EL (cell line): ENCODE results near the gene PRDM16.
A peak's percentile ranks its signal among the peaks of the same experiment; 100 is the strongest.

Experiments used
- DNase-seq: peaks from one replicate; pipeline ENCODE4 v3.0.0-alpha.2; 2016

PRDM16 gene

DNA sequence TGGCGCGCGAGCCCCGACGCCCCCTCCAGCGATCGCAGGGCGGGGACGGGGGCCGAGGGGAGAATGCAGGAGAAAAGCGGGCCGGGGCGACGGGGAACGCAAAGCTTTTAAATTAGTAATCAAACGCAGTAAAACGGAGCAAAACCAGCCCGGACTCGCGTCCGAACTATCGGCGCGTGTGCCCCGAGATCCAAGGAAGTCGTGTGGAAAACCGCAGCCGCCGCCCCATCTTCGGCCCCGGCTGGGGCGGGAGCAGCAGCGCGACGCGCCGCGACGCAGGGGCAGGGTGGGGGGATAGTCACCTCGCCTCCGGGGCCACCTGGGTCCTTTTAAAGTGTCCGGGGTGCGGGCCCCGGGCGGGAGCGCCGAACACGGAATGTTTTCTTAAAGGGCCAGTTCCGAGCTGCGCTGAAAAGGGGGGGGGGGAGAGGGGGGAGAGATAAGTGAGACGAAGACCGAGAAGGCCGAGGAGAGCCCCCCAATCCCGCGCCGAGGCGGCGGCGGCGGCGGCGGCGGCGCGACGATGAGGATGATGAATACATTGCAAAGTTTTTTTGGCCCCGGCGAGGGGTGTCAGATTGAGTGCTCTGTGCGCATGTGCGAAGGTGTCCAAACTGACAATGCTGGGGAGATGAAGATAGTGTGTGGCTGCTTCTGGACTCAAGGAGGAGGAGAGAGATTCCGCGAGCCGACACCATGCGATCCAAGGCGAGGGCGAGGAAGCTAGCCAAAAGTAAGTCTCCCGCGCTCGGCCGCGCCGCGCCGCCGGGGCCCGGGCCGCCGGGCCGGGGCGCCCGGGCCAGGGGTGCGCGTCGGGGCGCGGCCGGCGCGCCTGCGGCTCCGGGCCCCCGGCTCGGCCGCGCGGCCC, at the start of gene PRDM16:
Gene PRDM16, plus strand, starts transcription at position 640 of the 868 bp plus-strand sequence. Its CDS starts 57 bp downstream, at position 697.
- DNase-seq, result peak; percentile 38

- DNase-seq, result no peak
Observed at GRCh38 chr1:3019516-3020051, 49.4 kb upstream of the PRDM16 start.

GRCh38 chr1:3020263-3020909, 48.6 kb upstream of the PRDM16 start:
- DNase-seq, result no peak

DNA sequence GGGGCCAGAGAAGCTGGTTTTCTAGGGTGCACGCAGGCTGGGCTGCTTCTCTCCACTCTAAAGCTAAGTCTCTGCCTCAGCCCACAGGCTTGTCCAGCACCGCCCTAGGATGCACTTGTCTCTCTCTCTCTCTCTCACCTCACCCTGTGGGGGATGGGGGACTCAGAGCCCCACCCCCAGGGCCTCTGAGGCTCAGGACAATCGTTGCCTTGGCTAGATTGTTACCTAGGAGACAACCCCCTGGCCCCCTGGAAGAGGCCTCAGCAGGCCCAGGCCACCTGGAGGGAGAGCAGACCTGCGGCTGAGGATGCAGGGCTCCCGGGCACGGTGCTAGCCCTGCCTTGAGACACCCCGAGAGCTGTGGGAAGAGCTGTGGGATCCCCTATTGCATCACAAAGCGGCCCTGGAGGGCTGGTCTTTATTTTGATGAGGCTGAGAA, 47.8 kb upstream of the PRDM16 start, which contains the start of gene ACTRT2:
Gene ACTRT2, plus strand, starts transcription at position 235 of the 439 bp plus-strand sequence. CDS start 220 bp downstream, outside the sequence.
- no peak for DNase-seq

DNA sequence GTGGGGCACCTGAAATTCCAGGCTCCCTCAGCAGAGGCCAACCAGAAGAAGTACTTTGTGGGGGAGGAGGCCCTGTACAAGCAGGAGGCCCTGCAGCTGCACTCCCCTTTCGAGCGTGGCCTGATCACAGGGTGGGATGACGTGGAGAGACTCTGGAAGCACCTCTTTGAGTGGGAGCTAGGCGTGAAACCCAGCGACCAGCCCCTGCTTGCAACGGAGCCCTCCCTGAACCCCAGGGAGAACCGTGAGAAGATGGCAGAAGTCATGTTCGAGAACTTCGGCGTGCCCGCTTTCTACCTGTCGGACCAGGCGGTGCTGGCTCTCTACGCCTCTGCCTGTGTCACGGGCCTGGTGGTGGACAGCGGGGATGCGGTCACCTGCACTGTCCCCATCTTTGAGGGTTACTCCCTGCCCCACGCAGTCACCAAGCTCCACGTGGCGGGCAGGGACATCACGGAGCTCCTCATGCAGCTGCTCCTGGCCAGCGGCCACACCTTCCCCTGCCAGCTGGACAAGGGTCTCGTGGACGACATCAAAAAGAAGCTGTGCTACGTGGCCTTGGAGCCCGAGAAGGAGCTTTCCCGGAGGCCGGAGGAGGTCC, 47.1 kb upstream of the PRDM16 start:
- DNase-seq, result no peak

GRCh38 chr1:3022511-3022973, 46.5 kb upstream of the PRDM16 start:
- no peak for DNase-seq

- no peak for DNase-seq
Observed at GRCh38 chr1:3022976-3023375, 46.0 kb upstream of the PRDM16 start.

GRCh38 chr1:3024019-3024418, 45.0 kb upstream of the PRDM16 start:
- no peak for DNase-seq

DNA sequence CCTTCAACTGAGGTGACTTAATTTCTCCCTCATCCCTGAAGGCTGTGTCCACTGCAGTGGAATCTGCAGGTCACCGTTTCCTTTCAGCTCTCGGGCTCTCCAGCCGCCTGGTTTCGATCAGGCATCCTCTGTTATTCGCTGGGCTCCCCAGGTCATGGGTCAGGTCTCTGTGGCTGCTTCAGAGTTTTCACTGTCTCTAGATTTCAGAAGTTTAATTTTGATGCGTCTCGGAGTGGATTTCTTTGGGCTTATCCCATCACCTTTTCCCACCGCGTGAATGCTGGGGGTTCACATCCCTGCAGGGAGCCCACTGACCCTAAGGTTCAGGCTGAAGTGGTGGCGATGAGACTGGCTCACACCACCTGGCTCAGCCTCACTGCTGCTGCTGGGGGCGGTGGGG, 44.4 kb upstream of the PRDM16 start:
- no peak for DNase-seq

- no peak for DNase-seq
Observed at GRCh38 chr1:3026124-3026523, 42.9 kb upstream of the PRDM16 start.

DNA sequence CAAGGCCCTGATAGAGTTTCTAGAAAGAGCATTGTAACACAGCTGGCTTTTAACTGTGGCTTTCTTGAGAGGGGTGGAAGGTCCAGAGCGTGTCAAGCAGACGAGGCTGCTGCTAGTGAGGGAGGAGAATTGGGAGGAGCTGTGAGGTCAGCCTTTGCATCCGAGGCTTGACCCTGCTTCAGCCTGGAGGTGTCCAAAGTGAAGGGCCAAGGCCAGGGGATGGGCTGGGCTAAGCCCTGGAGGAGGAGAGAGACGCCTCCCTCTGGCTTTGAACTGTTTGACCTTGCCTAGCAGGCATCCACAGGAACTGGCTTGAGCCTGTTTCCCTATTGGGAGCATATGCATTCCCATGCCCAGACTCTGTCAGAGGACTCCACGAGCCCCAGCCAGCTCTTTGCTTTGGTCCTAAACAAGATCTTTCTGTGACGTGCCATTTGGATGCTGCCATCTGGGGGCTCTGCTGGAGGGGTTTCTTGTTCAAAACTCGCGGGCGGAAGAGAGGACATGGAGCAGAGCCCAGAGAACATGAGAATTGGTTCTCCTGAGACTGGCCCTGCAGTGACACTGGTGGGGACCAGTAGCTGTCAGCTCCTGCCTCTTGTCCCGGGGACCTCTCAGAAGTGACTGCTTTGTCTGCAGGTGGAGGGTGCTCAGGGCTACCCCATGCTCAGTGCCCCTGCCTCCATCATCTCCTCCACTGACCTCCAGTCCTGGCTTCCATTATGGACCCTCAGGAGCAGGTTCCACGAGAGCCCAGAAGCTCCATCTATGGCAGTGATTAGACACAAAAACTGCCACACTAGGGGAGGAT, 42.2 kb upstream of the PRDM16 start:
- no peak for DNase-seq

DNA sequence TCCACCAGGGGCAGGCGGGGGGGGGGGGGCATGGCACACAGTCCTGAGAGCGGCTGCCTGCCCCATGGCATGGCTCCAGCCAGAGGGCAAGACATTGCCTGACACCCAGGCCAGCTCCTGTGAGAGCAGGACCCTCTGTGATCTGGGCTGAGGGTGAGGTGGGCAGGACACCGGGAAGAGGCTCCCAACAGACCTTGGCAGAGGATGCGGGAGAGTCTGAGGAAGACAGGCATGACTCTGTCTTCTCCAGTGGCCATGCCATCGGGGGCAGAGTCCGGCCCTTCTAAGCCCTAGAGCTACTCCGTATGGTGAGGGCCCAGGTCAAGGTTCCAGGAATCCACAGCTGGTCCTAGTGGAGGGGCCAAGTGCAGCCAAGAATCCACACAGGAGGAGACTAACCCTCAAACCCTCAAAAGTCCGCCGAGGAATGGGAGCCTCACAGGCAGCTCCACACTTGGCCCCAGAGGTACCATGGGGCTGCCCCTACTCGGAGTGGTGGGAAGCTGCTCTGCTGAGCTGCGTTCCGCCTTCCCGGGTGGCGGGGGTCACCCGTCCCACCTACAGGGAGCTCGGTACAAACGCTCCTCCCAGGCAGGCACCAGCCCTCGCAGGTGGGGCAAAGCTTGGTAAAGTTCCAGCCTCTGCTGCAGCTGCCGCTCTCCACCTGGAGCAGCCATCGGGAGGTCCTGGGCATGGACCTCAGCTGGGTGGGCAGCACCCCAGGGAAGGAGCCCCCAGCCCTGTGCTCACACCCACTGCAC, 41.2 kb upstream of the PRDM16 start:
- no peak for DNase-seq

GRCh38 chr1:3028531-3029282, 40.3 kb upstream of the PRDM16 start:
- DNase-seq, result no peak

- no peak for DNase-seq
Observed at GRCh38 chr1:3029481-3029961, 39.5 kb upstream of the PRDM16 start.

DNA sequence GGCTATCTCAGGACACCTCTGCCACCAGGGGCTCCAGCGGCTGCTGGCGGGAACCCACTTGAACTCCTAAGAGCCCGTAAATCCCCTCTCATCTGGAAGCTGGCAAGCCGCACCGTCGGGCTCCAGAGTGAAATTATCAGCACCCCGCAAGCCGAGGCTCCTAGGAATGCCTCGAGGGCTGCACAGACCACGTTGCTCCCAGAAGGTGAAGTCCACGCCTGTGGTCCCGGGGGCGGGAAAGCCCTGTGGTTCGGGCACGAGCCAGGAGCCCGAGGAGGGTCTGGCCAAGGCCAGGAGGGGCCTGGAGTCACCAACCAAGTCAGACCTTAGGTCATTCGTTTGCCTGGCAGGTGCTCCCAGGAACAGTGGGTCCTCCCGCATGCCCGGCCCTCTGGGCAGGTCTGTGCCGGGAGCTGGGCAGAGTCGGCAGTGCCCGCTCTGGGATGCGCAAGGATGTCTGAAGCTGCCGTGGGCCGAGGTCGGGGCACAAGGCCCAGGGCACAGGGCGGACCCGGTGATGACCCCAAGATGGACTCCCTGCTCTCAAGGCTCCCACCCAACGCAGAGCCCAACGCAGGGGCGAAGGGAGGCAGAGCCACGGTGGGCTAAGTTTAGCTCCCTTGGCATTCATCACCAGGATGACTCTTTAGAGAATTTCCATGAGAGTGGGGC, 38.9 kb upstream of the PRDM16 start:
- no peak for DNase-seq

DNA sequence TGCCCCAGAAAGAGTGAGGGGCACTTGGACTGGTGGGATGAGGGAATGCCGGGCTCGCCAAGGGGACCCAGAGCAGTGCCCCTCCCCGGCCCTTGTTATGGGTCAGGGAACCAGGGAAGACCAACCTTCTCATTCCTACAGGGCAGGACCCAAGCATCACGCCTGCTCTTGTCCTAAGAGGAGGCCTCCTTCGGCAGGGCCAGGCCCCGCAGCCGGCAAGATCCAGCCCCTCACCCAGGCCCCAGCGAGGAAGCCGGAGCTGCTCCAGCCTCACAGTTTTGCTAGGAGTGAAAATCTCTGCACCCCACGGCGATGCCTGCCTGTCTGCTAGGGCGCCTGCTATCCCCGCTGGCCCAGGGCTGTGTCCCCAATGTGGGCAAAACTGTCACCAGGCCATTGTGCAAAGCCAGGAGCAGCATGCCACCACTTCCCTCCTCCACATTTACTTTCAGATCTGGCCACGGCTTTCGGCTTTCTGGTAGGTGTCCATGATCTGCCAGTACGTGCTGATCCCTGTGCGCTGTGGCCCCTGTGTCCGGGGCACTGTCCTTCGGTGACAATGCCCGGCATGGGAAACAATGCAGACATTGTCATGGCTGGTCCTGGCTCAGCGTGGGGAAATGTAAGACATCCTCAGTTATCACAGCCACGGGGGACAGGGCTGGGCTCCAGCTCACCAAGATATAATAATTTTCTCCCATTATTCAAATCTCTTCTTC, 38.2 kb upstream of the PRDM16 start:
- no peak for DNase-seq

- DNase-seq, result no peak
Observed at GRCh38 chr1:3031401-3032221, 37.4 kb upstream of the PRDM16 start.

DNA sequence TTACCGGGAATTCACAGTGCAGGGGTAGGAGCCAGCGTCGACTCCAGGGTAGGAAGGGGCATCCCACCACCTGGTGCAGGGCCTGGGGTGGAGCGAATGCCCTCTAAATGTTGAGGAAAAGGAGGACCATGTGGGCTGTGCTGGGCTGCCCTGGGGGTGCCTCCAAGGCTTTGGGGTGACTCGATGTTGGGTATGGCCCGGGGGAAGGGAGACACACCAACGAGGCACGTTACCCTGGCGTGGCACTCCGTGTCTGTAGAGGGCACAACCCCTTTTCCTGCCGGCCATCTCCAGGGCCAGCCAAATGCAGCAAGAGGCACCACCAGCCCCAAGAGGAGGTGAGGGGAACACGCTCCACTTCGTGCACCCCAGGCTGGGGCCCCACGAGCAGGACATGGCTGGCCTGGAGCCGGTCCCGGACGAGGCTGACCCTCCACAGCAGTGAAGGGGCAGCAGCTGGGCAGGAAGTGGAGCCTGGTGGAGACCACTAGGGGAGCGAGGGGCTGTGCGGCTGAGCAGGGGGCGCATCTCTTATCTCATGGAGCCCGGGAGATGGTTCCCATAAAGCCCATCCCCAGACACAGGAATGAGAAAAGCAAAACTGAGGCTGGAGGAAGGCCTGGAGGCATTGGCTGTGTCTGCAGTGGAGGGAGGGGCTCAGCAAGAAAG, 36.5 kb upstream of the PRDM16 start:
- no peak for DNase-seq
